ENCODE data around the gene BTBD16.

BTBD16 gene

GRCh38 chr10:122273966-122274545 lies 3.0 kb downstream of the BTBD16 start:
- DNase-seq (ENCODE audit: low read depth) = no peak

DNA sequence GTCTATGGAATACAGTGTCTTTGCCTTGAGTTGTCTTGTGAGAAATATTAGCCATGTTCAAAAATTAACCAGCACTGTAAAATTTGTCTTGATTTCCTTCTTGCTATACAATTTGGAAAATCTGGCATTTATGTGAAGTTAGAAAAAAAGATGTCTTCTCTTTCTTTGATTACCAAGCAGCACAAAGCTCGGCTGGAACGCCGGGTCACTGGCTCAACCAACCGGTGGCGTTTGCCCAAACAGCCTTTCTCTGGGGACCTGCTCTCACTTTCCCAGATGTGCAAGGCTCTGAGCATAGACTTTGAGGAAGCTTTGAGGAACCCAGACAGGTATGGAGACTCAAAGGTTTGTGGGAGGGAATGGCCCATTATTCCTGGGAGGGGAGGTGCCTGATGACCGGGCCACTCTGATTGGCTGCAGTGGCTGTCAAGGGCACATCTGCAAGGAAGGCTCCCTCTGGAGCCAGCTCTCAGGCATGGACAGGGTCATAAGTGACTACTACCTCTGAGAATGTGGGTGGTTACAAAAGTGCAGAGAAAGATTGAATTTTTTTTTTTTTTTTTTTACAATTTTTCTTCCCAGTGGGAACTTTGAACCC lies 5.6 kb downstream of the BTBD16 start:
- no peak for DNase-seq (ENCODE audit: low read depth)

- DNase-seq (ENCODE audit: low read depth) = no peak
These were observed 6.5 kb downstream of the BTBD16 start for GRCh38 chr10:122277526-122278136.

DNA sequence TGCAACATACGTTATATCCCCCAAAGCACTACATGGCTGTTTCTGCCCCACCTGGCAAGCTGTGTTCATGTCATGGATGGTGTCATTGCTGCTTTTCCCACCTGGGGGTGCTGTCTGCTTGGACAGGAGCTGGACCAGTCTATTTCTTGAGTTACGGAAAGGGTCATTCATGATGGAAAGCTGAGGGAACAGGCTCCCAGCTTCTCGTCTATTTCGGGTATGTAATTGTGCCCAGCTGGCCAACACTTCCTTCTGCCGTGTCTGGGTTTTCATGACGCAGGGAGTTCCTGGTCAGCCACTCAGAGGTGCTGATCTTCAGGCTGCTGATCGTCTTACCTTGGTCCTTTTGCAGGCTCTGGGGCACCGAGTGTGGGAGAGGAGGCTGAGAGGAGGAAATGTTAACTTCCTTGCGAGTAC lies 8.6 kb downstream of the BTBD16 start:
- no peak for DNase-seq (ENCODE audit: low read depth)

DNA sequence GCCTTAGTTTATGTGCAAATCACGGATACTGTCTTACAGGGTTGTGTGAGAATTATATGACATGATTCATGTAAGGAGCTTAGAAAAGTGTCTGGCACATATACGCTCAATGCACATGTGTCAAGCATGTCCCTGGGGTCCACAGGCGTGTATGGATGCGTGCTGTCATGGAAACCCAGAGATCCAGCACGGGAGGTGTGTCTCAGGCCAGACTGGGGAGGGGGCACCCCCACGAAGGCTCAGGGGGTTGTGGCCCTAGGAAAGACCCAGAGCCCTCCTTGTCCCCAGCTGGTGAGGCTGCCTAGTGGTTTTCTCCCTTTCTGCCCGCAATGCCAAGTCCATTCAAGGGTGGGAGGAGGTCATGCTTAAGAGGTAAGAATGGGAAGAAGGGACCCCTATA lies 9.1 kb downstream of the BTBD16 start:
- no peak for DNase-seq (ENCODE audit: low read depth)

DNA sequence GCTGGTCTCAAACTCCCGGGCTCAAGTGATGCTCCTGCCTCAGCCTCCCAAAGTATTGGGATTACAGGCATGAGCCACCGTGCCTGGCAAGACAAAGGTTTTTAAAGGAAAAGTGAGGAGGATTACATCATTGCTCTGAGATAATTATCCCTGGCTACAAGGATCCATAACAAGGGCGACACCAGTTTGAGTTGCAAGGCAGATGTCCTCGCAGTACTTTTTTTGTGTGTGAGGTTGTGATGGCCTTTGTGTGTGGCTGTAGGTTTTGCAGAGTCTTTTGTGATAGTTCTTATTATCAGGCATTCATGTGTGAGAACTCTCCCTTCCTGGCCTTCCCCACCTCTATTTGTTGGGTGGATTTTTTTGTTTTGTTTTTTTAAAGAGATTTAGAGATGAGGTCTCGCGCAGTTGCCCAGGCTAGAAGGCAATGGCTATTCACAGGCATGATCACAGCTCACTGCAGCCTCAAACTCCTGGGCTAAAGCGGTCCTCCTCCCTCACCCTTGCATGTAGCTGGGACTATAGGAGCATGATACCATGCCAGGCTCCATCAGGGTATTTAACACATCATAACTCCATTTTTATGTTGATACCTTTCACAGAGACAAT lies 10.0 kb downstream of the BTBD16 start:
- no peak for DNase-seq (ENCODE audit: low read depth)

DNA sequence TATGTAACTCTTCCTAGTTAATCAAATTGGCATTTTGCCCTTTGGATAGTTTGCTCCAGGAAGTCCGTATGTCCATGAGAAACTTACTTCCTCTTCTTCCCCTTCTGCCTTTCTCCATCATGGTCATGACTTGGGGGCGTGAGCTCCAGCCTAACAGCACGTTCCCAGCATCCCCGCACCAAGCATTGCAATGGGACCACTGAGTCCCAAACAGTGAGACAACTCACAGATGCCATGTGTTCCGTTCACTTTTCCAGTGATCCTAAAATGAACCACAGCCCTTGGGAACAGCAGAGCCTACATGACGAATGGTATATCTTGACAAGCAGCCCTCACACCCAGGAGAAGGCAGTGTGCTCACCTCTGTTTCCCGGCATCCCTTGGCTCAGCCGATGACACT lies 10.7 kb downstream of the BTBD16 start:
- DNase-seq (ENCODE audit: low read depth) = no peak

DNA sequence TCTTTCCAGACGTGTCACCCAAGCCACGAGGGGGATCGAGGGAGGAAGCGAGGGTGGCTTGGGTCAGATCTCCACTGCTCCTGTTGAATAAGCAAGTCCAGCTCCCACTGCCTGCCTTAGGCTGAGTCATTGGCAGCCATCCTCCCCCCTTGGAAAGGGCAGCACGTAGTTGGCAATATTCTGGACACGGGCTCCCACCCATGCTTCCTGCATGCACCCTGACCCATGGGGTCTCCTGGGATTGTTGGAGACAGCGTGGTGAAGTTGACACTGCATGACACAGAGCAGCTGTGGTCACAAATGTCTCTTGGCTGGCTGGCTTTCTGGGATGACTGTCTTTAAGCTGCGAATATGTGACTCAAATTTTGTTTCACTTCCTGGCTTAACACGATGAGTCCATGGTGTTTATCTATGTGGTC lies 11.2 kb downstream of the BTBD16 start:
- DNase-seq (ENCODE audit: low read depth) = no peak

- no peak for DNase-seq (ENCODE audit: low read depth)
These were observed 11.8 kb downstream of the BTBD16 start for GRCh38 chr10:122282909-122283308.

- DNase-seq (ENCODE audit: low read depth) = no peak
These were observed 14.7 kb downstream of the BTBD16 start for GRCh38 chr10:122285506-122286444.

GRCh38 chr10:122286867-122287266 lies 15.8 kb downstream of the BTBD16 start:
- no peak for DNase-seq (ENCODE audit: low read depth)

- no peak for DNase-seq (ENCODE audit: low read depth)
These were observed 16.5 kb downstream of the BTBD16 start for GRCh38 chr10:122287570-122287969.

DNA sequence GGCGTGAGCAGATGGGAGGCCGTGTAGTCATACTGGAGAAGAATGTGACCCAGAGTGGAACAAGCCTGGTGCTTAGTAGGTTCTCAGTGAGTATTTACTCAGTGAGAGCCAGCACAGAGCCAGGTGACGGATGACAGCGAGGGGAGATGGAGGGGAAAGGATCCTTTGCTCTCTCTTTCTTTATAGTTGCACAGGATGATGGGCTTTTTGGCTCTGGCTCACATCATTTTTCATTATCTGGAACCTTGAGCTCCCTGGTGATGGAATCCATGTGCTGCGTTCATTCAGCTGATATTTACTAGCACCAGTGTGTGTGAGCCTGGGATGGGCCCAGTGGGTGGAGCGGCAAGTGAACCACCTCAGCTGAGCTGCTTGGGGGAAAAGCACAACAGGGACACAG lies 17.2 kb downstream of the BTBD16 start:
- no peak for DNase-seq (ENCODE audit: low read depth)

DNA sequence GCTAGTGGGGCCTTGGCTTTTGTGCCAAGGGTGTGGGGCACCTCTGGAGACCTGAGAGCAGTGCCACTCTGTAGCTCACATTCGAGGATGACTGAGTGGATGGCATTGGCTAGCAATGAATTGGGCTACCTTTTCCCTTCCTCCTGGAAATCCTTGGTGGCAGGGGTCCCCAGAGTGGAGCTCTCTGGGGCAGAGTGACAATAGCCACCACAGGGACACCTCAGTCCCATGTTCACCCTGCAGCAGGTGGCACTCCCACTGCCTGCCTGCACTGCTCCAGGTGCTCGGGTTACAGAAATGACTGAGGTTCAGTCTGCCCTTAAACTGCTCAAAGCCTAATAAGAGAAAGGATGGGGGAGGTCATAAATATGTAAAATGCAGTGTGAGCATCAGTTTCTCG lies 17.8 kb downstream of the BTBD16 start:
- DNase-seq (ENCODE audit: low read depth) = no peak

- no peak for DNase-seq (ENCODE audit: low read depth)
These were observed 19.2 kb downstream of the BTBD16 start for GRCh38 chr10:122290334-122290733.

DNA sequence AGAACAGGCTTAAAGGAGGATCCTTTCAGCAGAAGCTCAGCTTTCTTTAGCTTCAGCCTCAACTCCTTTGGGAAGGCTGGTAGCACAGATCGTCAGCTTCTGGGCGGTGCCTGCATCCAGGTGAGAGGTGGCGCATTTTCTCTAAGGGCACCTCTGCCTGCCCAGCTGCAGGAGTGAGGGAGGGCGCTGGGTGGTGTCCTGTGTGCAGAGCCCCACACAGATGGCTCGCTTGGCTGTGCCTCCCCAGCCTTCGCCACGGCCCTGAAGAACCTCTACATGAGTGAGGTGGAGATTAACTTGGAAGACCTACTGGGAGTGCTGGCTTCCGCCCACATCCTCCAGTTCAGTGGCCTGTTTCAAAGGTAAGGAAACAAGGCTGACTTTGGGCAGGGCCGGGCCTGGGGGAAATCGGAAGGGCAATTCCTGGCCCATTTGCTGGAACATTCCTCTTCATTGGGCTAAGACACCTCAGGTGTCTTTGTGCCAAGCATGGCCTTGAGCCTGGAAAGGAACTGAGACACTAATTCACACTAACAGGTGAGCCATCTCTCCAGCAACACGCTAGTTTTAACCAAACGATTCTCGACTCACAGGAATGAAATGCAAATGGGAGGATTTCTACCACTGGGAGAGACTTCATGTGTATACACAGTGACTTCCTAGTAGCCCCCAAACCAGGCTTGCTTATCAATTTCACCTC lies 19.9 kb downstream of the BTBD16 start:
- no peak for DNase-seq (ENCODE audit: low read depth)

DNA sequence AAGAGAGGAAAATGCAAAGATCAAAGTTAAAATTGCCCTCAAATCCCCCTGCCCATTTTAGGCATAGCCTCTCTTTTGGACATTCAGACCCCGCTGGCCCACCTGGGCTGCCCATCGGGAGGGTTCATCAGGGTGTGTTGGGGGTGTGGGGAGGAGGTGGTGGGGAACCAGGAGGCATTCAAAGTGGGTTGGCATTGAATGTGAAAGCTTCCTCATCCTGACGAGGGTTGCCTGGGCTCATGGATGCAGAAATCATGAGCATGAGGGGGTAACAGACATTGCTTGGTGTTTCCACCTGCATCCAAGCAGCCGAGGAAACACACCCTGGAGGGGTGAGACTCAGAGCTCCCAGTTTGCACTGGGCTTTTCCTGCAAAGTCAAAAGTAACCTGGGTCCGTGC lies 20.6 kb downstream of the BTBD16 start:
- no peak for DNase-seq (ENCODE audit: low read depth)

DNA sequence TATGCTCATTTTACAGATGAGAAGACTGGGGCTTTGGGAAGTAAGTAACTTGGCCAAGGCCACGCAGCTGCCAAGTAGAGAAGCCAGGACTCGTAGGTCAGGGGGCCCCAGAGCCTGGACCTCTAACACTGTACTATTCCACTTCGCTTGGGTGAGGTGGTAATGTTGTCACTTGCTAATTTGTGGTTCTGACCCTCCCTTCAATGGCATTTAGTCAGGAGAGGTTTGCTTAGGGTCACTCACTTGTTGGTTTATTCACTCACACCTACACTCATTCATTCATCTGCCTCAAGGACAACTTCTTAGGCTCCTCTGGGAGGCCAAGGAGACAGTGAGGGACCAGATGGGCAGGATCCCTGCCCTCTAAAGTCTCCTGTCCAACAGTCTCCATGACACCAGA lies 21.3 kb downstream of the BTBD16 start:
- DNase-seq (ENCODE audit: low read depth) = no peak

DNA sequence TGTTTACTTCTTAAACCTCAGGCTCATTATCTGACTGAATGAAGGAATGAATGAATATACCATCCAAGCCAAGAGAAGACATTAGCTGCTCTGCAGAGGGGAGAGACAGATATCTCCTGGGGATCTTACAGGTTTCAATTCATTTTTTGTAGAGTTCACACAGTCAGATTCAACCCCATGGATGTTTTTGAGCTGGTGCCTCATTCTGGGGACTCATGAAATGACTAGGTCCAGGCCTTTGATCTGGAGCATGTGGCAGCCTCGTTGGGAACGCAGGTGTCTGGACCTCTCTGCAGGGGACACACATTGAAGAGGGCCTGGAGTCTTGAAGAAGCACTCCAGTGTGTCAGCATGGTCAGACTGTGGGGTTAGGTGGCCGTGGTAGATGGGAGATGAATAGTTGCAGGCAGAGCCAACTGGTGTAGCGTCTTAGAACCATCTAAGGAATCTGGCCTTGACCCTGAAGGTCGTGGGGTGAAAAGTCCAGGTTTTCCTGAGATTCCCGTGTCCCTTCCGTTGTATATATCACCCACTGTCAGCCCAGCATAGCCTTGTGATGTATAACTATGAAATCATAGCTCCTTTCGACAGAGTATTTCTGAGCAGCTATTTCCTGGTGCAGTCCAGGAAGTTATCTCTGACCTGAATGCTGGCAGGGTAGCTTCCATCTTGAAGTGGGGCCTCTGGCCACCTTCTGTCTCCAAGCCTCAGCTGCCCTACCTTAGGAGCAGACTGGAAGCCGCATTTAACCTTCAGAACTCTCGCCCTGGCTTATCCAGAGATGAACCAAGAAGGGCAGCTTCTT lies 22.3 kb downstream of the BTBD16 start:
- no peak for DNase-seq (ENCODE audit: low read depth)

DNA sequence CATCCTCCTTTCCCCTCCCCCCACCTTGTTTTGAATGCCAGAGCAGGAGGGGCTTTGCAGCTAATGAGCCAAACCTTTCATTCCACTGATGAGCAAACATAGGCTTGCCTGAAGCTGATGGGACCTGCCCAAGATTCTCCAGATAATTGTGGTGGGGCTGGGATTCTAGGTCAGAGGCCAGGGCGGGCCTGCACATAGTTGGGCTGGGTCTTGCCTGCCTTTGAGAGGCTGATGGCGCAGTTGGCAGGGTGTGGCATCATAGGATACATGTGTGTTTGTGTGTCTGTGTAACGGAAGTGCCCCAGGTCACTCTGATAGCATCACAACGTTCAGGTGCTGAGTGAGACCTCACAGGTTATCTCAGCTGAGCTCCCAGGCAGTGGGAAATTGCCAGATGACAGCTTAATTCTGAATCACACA lies 22.9 kb downstream of the BTBD16 start:
- DNase-seq (ENCODE audit: low read depth) = no peak
